ENCODE data around the gene RHOBTB3. TPM values are rescaled to one million over a fixed set of nuclear protein-coding genes. Genes with fewer than 3 reads are reported as not detected.

Gene RHOBTB3
- total RNA-seq, 1 experiment from 2014 or later: 95.2 TPM

DNA sequence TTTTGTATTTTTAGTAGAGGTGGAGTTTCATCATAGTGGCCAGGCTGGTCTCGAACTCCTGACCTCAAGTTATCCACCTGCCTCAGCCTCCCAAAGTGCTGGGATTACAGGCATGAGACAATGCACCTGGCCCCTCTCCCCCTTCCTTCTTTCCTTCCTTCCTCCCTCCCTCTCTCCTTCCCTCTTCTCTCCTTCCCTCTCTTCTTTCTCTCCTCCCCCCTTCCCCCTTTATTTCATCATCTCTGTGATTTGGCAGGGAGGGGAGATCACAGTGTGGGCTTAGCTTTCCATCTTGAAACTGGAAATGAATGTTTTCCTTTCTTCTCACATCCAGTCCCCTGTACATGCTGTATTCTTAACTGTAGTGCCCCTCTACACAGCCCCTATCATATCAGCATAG is 12.7 kb downstream of the RHOBTB3 start:
- Histone ChIP-seq H3K36me3 (ENCODE audit: control insufficient read depth, insufficient read depth, low read length) (peaks cover 15% of the 10 kb centered on the region), H3K4me1 (ENCODE audit: control insufficient read depth, insufficient read depth, low read length) (no peaks in the 10 kb centered on the region), H3K4me3 (ENCODE audit: low read depth in 2 of 2, low read length in 2 of 2) (no peak overlapping the region), H3K9me3 (ENCODE audit: control insufficient read depth, insufficient read depth, low read depth, low read length) (no peaks in the 10 kb centered on the region), H3K27me3 (ENCODE audit: control insufficient read depth, insufficient read depth, low read length) (no peaks in the 10 kb centered on the region), H3K27ac (ENCODE audit: low read length) (no peak overlapping the region)
- TF ChIP-seq, protein P1, sequence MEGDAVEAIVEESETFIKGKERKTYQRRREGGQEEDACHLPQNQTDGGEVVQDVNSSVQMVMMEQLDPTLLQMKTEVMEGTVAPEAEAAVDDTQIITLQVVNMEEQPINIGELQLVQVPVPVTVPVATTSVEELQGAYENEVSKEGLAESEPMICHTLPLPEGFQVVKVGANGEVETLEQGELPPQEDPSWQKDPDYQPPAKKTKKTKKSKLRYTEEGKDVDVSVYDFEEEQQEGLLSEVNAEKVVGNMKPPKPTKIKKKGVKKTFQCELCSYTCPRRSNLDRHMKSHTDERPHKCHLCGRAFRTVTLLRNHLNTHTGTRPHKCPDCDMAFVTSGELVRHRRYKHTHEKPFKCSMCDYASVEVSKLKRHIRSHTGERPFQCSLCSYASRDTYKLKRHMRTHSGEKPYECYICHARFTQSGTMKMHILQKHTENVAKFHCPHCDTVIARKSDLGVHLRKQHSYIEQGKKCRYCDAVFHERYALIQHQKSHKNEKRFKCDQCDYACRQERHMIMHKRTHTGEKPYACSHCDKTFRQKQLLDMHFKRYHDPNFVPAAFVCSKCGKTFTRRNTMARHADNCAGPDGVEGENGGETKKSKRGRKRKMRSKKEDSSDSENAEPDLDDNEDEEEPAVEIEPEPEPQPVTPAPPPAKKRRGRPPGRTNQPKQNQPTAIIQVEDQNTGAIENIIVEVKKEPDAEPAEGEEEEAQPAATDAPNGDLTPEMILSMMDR (IDR thresholded peaks at IDR 0.05): no peak
- TF ChIP-seq TCF7L2 (IDR thresholded peaks at IDR 0.05; ENCODE audit: low read depth, low read length): no peak
- no peak for TF ChIP-seq POLR2AphosphoS5 (IDR thresholded peaks at IDR 0.05; ENCODE audit: low read depth, low read length)
- TF ChIP-seq SIN3A (IDR thresholded peaks at IDR 0.05; ENCODE audit: borderline replicate concordance, insufficient read depth, low read depth, low read length): no peak
- no peak for TF ChIP-seq REST (IDR thresholded peaks at IDR 0.05; ENCODE audit: insufficient read depth in 1 of 2, low read depth in 2 of 2, low read length in 1 of 2)
- ATAC-seq (no peak), DNase-seq (ENCODE audit: low read depth, low spot score) (no peak)
- in situ Hi-C loops (cut with HindIII; ENCODE audit: low pct_unique_long_range_greater_than_20kb, low sequenced_read_pairs): no loop called here
- intact Hi-C loops (cut with micrococcal nuclease; ENCODE audit: unreplicated experiment): no loop called here
- BruUV-seq (replicated peaks): no TSS peak
- ChIA-PET POLR2A (no interaction called here), CTCF (interaction anchor here (0.7 kb wide), 1 partner anchor 79 kb away, joined by 3 read pairs; no protein-coding TSS in a partner anchor)

GRCh38 chr5:95746194-95746593 is 15.1 kb downstream of the RHOBTB3 start:
- TF ChIP-seq, protein P1 (IDR thresholded peaks at IDR 0.05): no peak
- TF ChIP-seq SIN3A (IDR thresholded peaks at IDR 0.05; ENCODE audit: borderline replicate concordance, insufficient read depth, low read depth, low read length): no peak
- no peak for TF ChIP-seq REST (IDR thresholded peaks at IDR 0.05; ENCODE audit: insufficient read depth in 1 of 2, low read depth in 2 of 2, low read length in 1 of 2)
- TF ChIP-seq POLR2AphosphoS5 (IDR thresholded peaks at IDR 0.05; ENCODE audit: low read depth, low read length): no peak
- no peak for TF ChIP-seq TCF7L2 (IDR thresholded peaks at IDR 0.05; ENCODE audit: low read depth, low read length)
- H3K4me3 ChIP-seq (ENCODE audit: low read depth in 2 of 2, low read length in 2 of 2): no peak overlapping the region
- H3K4me1 ChIP-seq (ENCODE audit: control insufficient read depth, insufficient read depth, low read length): no peaks in the 10 kb centered on the region
- POLR2A ChIA-PET: no interaction called here
- in situ Hi-C loops (cut with HindIII; ENCODE audit: low pct_unique_long_range_greater_than_20kb, low sequenced_read_pairs) (no loop called here), intact Hi-C loops (cut with micrococcal nuclease; ENCODE audit: unreplicated experiment) (no loop called here)
- H3K36me3 ChIP-seq (ENCODE audit: control insufficient read depth, insufficient read depth, low read length): peaks cover 17% of the 10 kb centered on the region
- no peaks in the 10 kb centered on the region for H3K27me3 ChIP-seq (ENCODE audit: control insufficient read depth, insufficient read depth, low read length)
- DNase-seq (ENCODE audit: low read depth, low spot score) (no peak), ATAC-seq (no peak)
- CTCF ChIA-PET: no interaction called here
- no peak overlapping the region for H3K27ac ChIP-seq (ENCODE audit: low read length)
- H3K9me3 ChIP-seq (ENCODE audit: control insufficient read depth, insufficient read depth, low read depth, low read length): no peaks in the 10 kb centered on the region
- no TSS peak for BruUV-seq (replicated peaks)

Data from Panc1 (cell line).